ENCODE data around the gene ACOXL.

The ACOXL gene

DNA sequence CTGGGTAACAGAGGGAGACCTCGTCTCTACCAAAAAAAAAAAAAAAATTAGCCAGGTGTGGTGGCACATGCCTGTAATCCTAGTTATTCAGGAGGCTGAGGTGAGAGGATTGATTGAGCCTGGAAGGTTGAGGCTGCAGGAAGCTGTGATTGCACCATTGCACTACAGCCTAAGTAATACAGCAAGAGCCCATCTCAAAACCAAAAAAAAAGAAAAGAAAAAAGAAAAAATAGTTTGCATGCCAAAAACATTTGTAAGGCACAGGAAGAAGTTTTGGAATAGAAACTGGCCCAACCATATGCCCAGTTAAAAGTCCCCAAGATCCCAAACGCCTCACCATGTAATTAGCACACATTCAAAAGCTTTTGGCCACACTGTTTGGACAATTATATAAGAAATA, 13.4 kb upstream of the ACOXL start:
- H3K4me3 ChIP-seq (ENCODE audit: low read length) = no peak overlapping the region
- H3F3A ChIP-seq (ENCODE audit: control insufficient read depth, insufficient read depth) = no peaks in the 10 kb centered on the region
- no peaks in the 10 kb centered on the region for H3K9me3 ChIP-seq (ENCODE audit: control insufficient read depth, insufficient read depth, low read length)
- no peak overlapping the region for H3K27ac ChIP-seq (ENCODE audit: low read depth, low read length)
- no peaks in the 10 kb centered on the region for H3K9me2 ChIP-seq (replicated peaks; ENCODE audit: control insufficient read depth, low read length)
- no peaks in the 10 kb centered on the region for H3K4me1 ChIP-seq (ENCODE audit: control insufficient read depth, low read length)
- TF ChIP-seq, protein P1, sequence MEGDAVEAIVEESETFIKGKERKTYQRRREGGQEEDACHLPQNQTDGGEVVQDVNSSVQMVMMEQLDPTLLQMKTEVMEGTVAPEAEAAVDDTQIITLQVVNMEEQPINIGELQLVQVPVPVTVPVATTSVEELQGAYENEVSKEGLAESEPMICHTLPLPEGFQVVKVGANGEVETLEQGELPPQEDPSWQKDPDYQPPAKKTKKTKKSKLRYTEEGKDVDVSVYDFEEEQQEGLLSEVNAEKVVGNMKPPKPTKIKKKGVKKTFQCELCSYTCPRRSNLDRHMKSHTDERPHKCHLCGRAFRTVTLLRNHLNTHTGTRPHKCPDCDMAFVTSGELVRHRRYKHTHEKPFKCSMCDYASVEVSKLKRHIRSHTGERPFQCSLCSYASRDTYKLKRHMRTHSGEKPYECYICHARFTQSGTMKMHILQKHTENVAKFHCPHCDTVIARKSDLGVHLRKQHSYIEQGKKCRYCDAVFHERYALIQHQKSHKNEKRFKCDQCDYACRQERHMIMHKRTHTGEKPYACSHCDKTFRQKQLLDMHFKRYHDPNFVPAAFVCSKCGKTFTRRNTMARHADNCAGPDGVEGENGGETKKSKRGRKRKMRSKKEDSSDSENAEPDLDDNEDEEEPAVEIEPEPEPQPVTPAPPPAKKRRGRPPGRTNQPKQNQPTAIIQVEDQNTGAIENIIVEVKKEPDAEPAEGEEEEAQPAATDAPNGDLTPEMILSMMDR (IDR thresholded peaks at IDR 0.05; ENCODE audit: low read depth, low read length, poor library complexity, severe bottlenecking) = no peak
- no peak for TF ChIP-seq EZH2phosphoT487 (IDR thresholded peaks at IDR 0.05; ENCODE audit: borderline replicate concordance, low read length)
- H4K20me1 ChIP-seq (ENCODE audit: control insufficient read depth, insufficient read depth, low read depth, low read length) = no peaks in the 10 kb centered on the region
- H3K79me2 ChIP-seq (ENCODE audit: control insufficient read depth, low read length) = no peaks in the 10 kb centered on the region
- H3K4me2 ChIP-seq (ENCODE audit: low read length) = no peak overlapping the region
- no peaks in the 10 kb centered on the region for H3K36me3 ChIP-seq (ENCODE audit: control insufficient read depth, low read length)
- H3K27me3 ChIP-seq (ENCODE audit: control insufficient read depth, low read length) = peaks cover 46% of the 10 kb centered on the region

DNA sequence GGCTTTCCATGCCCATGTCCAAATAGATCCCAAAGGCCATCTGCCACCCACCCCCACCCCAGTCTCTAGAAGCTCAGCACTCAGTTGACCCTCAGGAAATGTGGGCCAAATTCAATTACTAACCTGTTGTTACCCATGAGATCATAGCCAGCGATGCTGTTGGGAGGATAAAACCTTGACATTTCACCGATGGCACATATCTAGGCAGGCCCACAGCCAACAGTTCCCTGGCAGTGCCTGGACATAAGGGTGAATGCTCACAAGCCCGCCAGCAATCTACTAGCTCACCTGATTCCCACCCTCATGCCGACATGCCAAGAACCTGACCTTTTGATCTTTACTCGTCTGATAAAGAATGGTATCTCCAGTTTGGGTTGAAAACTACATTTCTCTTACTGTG, 11.8 kb upstream of the ACOXL start:
- no peaks in the 10 kb centered on the region for H3K4me1 ChIP-seq (ENCODE audit: control insufficient read depth, low read length)
- H3K27ac ChIP-seq (ENCODE audit: low read depth, low read length) = no peak overlapping the region

DNA sequence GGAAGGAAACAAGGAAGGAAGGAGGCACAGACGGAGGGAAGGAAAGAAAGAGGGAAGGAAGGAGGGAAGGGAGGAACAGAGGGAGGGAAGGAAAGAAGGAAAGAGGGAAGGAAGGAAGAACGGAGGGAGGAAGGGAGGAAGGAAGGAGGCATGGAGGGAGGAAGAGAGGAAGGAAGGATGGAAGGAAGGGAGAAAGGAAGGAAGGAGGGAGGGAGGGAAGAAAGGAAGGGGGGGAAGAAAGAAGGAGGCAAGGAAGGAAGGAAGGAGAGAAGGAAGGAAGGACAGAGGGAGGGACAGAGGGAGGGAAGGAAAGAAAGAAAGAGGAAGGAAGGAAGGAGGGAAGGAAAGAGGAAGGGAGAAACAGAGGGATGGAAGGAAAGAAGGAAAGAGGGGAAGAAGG, 7.6 kb upstream of the ACOXL start:
- H3K27me3 ChIP-seq (ENCODE audit: control insufficient read depth, low read length) = 0 out of 2 replicates have a peak, but pooled peaks cover 1% of the 10 kb centered on the region

More for the DNA sequence above, 11.8 kb upstream of the ACOXL start:
- Histone ChIP-seq H3K36me3 (ENCODE audit: control insufficient read depth, low read length) (no peaks in the 10 kb centered on the region), H3K4me3 (ENCODE audit: low read length) (no peak overlapping the region), H3K9me3 (ENCODE audit: control insufficient read depth, insufficient read depth, low read length) (no peaks in the 10 kb centered on the region), H3K9me2 (replicated peaks; ENCODE audit: control insufficient read depth, low read length) (no peaks in the 10 kb centered on the region), H4K20me1 (ENCODE audit: control insufficient read depth, insufficient read depth, low read depth, low read length) (no peaks in the 10 kb centered on the region), H3K27me3 (ENCODE audit: control insufficient read depth, low read length) (peaks cover 32% of the 10 kb centered on the region), H3K79me2 (ENCODE audit: control insufficient read depth, low read length) (no peaks in the 10 kb centered on the region), H3K4me2 (ENCODE audit: low read length) (no peak overlapping the region), H3F3A (ENCODE audit: control insufficient read depth, insufficient read depth) (no peaks in the 10 kb centered on the region)
- TF ChIP-seq, protein P1 (IDR thresholded peaks at IDR 0.05; ENCODE audit: low read depth, low read length, poor library complexity, severe bottlenecking) = no peak
- TF ChIP-seq EZH2phosphoT487 (IDR thresholded peaks at IDR 0.05; ENCODE audit: borderline replicate concordance, low read length) = no peak

More for the DNA sequence above, 7.6 kb upstream of the ACOXL start:
- H3F3A ChIP-seq (ENCODE audit: control insufficient read depth, insufficient read depth) = no peaks in the 10 kb centered on the region
- H3K27ac ChIP-seq (ENCODE audit: low read depth, low read length) = no peak overlapping the region
- no peaks in the 10 kb centered on the region for H3K9me2 ChIP-seq (replicated peaks; ENCODE audit: control insufficient read depth, low read length)
- H3K79me2 ChIP-seq (ENCODE audit: control insufficient read depth, low read length) = no peaks in the 10 kb centered on the region
- no peaks in the 10 kb centered on the region for H3K36me3 ChIP-seq (ENCODE audit: control insufficient read depth, low read length)
- H4K20me1 ChIP-seq (ENCODE audit: control insufficient read depth, insufficient read depth, low read depth, low read length) = no peaks in the 10 kb centered on the region
- no peaks in the 10 kb centered on the region for H3K9me3 ChIP-seq (ENCODE audit: control insufficient read depth, insufficient read depth, low read length)
- TF ChIP-seq, protein P1 (IDR thresholded peaks at IDR 0.05; ENCODE audit: low read depth, low read length, poor library complexity, severe bottlenecking) = no peak
- TF ChIP-seq EZH2phosphoT487 (IDR thresholded peaks at IDR 0.05; ENCODE audit: borderline replicate concordance, low read length) = no peak
- H3K4me3 ChIP-seq (ENCODE audit: low read length) = no peak overlapping the region
- no peaks in the 10 kb centered on the region for H3K4me1 ChIP-seq (ENCODE audit: control insufficient read depth, low read length)
- no peak overlapping the region for H3K4me2 ChIP-seq (ENCODE audit: low read length)
